ENCODE data around the gene DHX30. TPM values are rescaled to one million over a fixed set of nuclear protein-coding genes. Genes with fewer than 3 reads are reported as not detected.
"Not testable (repeated sequence)": the region's sequence is repeated elsewhere in the genome, so short reads cannot be mapped to it uniquely, and the experiment has no call there.

Gene DHX30
- total RNA-seq, 1 donor from 2014 or later: 99.5 TPM

GRCh38 chr3:47817609-47818008 lies 14.7 kb downstream of the DHX30 start:
- TF ChIP-seq, protein P1, sequence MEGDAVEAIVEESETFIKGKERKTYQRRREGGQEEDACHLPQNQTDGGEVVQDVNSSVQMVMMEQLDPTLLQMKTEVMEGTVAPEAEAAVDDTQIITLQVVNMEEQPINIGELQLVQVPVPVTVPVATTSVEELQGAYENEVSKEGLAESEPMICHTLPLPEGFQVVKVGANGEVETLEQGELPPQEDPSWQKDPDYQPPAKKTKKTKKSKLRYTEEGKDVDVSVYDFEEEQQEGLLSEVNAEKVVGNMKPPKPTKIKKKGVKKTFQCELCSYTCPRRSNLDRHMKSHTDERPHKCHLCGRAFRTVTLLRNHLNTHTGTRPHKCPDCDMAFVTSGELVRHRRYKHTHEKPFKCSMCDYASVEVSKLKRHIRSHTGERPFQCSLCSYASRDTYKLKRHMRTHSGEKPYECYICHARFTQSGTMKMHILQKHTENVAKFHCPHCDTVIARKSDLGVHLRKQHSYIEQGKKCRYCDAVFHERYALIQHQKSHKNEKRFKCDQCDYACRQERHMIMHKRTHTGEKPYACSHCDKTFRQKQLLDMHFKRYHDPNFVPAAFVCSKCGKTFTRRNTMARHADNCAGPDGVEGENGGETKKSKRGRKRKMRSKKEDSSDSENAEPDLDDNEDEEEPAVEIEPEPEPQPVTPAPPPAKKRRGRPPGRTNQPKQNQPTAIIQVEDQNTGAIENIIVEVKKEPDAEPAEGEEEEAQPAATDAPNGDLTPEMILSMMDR (conservative IDR thresholded peaks at IDR 0.05): no peak
- Mint-ChIP-seq H3K9me3 (no peaks in the 10 kb centered on the region), H3K27me3 (no peaks in the 10 kb centered on the region), H3K27ac (no peak overlapping the region), H3K36me3 (peaks cover 9% of the 10 kb centered on the region), H3K4me3 (no peak overlapping the region), H3K4me1 (ENCODE audit: unreplicated experiment) (no peaks in the 10 kb centered on the region)
- no peak for DNase-seq (ENCODE audit: extremely low spot score, unreplicated experiment)

GRCh38 chr3:47824541-47825473 lies 21.9 kb downstream of the DHX30 start:
- H3K4me1 Mint-ChIP-seq (ENCODE audit: unreplicated experiment): peaks cover 20% of the 10 kb centered on the region
- TF ChIP-seq, protein P1 (conservative IDR thresholded peaks at IDR 0.05): peak; percentile 90
- H3K27ac Mint-ChIP-seq: peak overlapping the region; percentile 78
- peak overlapping the region; percentile 96 for H3K4me3 Mint-ChIP-seq
- DNase-seq (ENCODE audit: extremely low spot score, unreplicated experiment): peak; percentile 89
- H3K36me3 Mint-ChIP-seq: peaks cover 16% of the 10 kb centered on the region
- no peaks in the 10 kb centered on the region for H3K27me3 Mint-ChIP-seq
- H3K9me3 Mint-ChIP-seq: no peaks in the 10 kb centered on the region

DNA sequence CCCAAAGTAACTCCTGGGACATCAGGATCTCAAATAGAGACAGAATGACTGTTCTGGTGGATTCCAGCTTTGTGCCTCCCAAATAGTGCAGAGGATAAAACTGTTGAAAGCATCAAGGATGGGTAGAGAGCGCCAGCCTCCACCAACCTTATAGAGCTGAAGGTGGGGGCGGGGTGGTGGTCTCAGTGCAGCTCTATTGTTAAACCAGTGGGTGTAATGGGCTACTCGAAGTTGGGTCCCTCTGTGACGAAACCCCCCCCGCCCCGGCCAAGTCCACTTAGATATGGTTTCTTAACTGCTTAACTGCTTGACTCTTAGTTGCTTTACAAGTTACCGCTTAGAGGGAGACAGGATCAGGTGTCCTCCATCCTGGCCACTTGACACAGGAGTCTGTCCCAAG lies 22.7 kb downstream of the DHX30 start:
- Mint-ChIP-seq H3K36me3 (peaks cover 16% of the 10 kb centered on the region), H3K4me1 (ENCODE audit: unreplicated experiment) (peaks cover 20% of the 10 kb centered on the region), H3K9me3 (no peaks in the 10 kb centered on the region), H3K27ac (peak overlapping the region; percentile 78), H3K4me3 (peak overlapping the region; percentile 96), H3K27me3 (no peaks in the 10 kb centered on the region)
- DNase-seq (ENCODE audit: extremely low spot score, unreplicated experiment): no peak
- TF ChIP-seq, protein P1 (conservative IDR thresholded peaks at IDR 0.05): no peak

DNA sequence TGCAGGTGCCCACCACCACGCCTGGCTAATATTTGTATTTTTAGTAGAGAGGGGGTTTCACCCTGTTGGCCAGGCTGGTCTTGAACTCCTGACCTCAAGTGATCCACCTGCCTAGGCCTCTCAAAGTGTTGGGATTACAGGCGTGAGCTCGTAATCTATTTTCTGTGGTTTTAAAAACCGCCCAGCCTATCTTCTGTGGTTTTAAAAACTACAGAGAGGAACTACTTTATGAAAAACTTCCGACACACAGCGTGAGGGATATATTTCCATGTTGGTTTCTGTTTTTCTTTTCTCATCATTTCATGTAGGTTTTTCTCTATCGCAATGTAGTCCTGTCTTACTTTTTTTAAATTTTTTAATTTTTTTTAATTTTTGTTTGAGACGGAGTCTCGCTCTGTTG lies 26.5 kb downstream of the DHX30 start:
- peaks cover 33% of the 10 kb centered on the region for H3K36me3 Mint-ChIP-seq
- H3K4me1 Mint-ChIP-seq (ENCODE audit: unreplicated experiment): peaks cover 18% of the 10 kb centered on the region
- not testable (repeated sequence) for DNase-seq (ENCODE audit: extremely low spot score, unreplicated experiment); H3K27ac Mint-ChIP-seq; H3K27me3 Mint-ChIP-seq; H3K4me3 Mint-ChIP-seq; H3K9me3 Mint-ChIP-seq

DNA sequence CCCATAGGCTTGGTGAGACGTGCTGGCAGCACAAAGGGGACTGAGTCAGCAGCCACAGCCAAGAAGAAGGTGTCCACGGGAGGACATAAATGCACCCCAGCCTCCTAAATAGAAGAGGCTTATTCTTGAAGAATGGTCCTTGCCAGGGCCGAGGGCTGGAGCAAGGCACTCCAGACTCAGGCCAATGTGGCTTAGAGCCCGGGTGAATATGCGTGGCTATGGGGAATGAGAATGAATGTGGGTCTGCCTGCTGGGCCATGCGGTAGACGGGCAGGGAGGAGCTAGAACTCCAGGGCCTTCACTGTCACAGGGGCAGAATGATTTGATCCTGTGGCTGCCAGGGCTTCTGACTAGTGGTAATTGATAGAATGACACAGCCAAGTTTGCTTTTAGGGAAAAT lies 34.0 kb downstream of the DHX30 start:
- Mint-ChIP-seq H3K36me3 (peaks cover 29% of the 10 kb centered on the region), H3K9me3 (no peaks in the 10 kb centered on the region), H3K4me3 (no peak overlapping the region), H3K4me1 (ENCODE audit: unreplicated experiment) (peaks cover 4% of the 10 kb centered on the region), H3K27ac (no peak overlapping the region), H3K27me3 (no peaks in the 10 kb centered on the region)
- no peak for DNase-seq (ENCODE audit: extremely low spot score, unreplicated experiment)
- TF ChIP-seq, protein P1 (conservative IDR thresholded peaks at IDR 0.05): no peak

DNA sequence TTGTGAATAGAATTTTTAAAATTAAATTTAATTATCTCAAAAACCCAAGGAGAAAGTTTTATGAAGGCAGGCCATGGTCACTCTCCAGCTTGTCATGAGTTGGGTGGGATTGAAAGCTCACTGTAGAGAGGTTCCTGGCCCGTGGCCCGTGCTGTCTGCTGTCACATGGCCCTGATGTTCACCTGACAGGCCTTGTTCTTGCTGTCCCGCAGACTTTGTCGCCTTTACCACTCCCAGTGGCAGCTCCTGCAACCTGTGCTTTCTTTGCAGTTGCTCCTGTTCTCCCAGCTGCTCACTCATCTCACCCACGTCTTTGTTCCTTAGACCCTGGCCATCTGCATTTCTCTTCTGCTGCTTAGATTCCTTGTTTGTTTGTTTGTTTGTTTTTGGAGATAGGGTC lies 35.6 kb downstream of the DHX30 start:
- peaks cover 26% of the 10 kb centered on the region for H3K36me3 Mint-ChIP-seq
- peaks cover 4% of the 10 kb centered on the region for H3K4me1 Mint-ChIP-seq (ENCODE audit: unreplicated experiment)
- TF ChIP-seq, protein P1 (conservative IDR thresholded peaks at IDR 0.05): no peak
- H3K9me3 Mint-ChIP-seq: no peaks in the 10 kb centered on the region
- H3K27ac Mint-ChIP-seq: no peak overlapping the region
- H3K27me3 Mint-ChIP-seq: no peaks in the 10 kb centered on the region
- DNase-seq (ENCODE audit: extremely low spot score, unreplicated experiment): no peak
- H3K4me3 Mint-ChIP-seq: no peak overlapping the region
